ENCODE data around the gene DNAJC12.
A peak's percentile ranks its signal among the peaks of the same experiment; 100 is the strongest.
"Not testable (repeated sequence)": the region's sequence is repeated elsewhere in the genome, so short reads cannot be mapped to it uniquely, and the experiment has no call there.

Gene DNAJC12

GRCh38 chr10:67790534-67791408, 47.2 kb downstream of the DNAJC12 start:
- DNase-seq: no peak

GRCh38 chr10:67789769-67790168, 48.2 kb downstream of the DNAJC12 start:
- no peak for DNase-seq

GRCh38 chr10:67788028-67788886, 49.7 kb downstream of the DNAJC12 start:
- no peak for DNase-seq

GRCh38 chr10:67785098-67785497, 52.9 kb downstream of the DNAJC12 start:
- no peak for DNase-seq

- DNase-seq: no peak
These were observed 53.5 kb downstream of the DNAJC12 start for GRCh38 chr10:67784474-67784873.

- no peak for DNase-seq
These were observed 54.2 kb downstream of the DNAJC12 start for GRCh38 chr10:67783606-67784294.

GRCh38 chr10:67782530-67782929, 55.5 kb downstream of the DNAJC12 start:
- DNase-seq: no peak

- DNase-seq: no peak
These were observed 57.0 kb downstream of the DNAJC12 start for GRCh38 chr10:67780759-67781538.

GRCh38 chr10:67780204-67780621, 57.8 kb downstream of the DNAJC12 start:
- not testable (repeated sequence) for DNase-seq

- DNase-seq: peak; percentile 69 to 88
These were observed 58.4 kb downstream of the DNAJC12 start for GRCh38 chr10:67779465-67780203.

GRCh38 chr10:67776371-67776770, 61.6 kb downstream of the DNAJC12 start:
- DNase-seq: no peak

GRCh38 chr10:67775279-67775678, 62.7 kb downstream of the DNAJC12 start:
- no peak for DNase-seq

- no peak for DNase-seq
These were observed 65.0 kb downstream of the DNAJC12 start for GRCh38 chr10:67772894-67773511.

GRCh38 chr10:67772151-67772550, 65.8 kb downstream of the DNAJC12 start:
- DNase-seq: no peak

- DNase-seq: no peak
These were observed 66.8 kb downstream of the DNAJC12 start for GRCh38 chr10:67771200-67771599.

- DNase-seq: no peak
These were observed 67.5 kb downstream of the DNAJC12 start for GRCh38 chr10:67770537-67770936.

GRCh38 chr10:67767244-67767643, 70.7 kb downstream of the DNAJC12 start:
- no peak for DNase-seq

- peak; percentile 95 to 97 for DNase-seq
These were observed 73.8 kb downstream of the DNAJC12 start for GRCh38 chr10:67764012-67764822.

- peak; percentile 57 to 80 for DNase-seq
These were observed 74.4 kb downstream of the DNAJC12 start for GRCh38 chr10:67763499-67764011.

GRCh38 chr10:67762567-67762966, 75.4 kb downstream of the DNAJC12 start:
- DNase-seq: not testable (repeated sequence)
